Measurements from ENCODE around the gene PPP2R2B.

PPP2R2B gene

GRCh38 chr5:146904890-146905289, 26.3 kb upstream of the PPP2R2B start:
- H3K36me3 ChIP-seq (ENCODE audit: insufficient read depth, low read length), result no peaks in the 10 kb centered on the region
- H2AFZ ChIP-seq (ENCODE audit: low read length, unreplicated experiment), result no peak overlapping the region
- no peak overlapping the region for H3K4me3 ChIP-seq (ENCODE audit: low read depth, low read length)
- no peaks in the 10 kb centered on the region for H3K79me2 ChIP-seq (ENCODE audit: control insufficient read depth, insufficient read depth, low read length, unreplicated experiment)
- no peak overlapping the region for H3K27ac ChIP-seq (ENCODE audit: low read depth, low read length)
- H3K4me1 ChIP-seq (ENCODE audit: control insufficient read depth, insufficient read depth, low read length, unreplicated experiment), result no peaks in the 10 kb centered on the region
- H3K27me3 ChIP-seq (ENCODE audit: insufficient read depth, low read length), result no peaks in the 10 kb centered on the region

GRCh38 chr5:146903789-146904188, 25.2 kb upstream of the PPP2R2B start:
- H2AFZ ChIP-seq (ENCODE audit: low read length, unreplicated experiment), result no peak overlapping the region
- H3K36me3 ChIP-seq (ENCODE audit: insufficient read depth, low read length), result no peaks in the 10 kb centered on the region
- H3K27ac ChIP-seq (ENCODE audit: low read depth, low read length), result no peak overlapping the region
- no peaks in the 10 kb centered on the region for H3K27me3 ChIP-seq (ENCODE audit: insufficient read depth, low read length)
- H3K4me3 ChIP-seq (ENCODE audit: low read depth, low read length), result no peak overlapping the region
- H3K4me1 ChIP-seq (ENCODE audit: control insufficient read depth, insufficient read depth, low read length, unreplicated experiment), result no peaks in the 10 kb centered on the region
- H3K79me2 ChIP-seq (ENCODE audit: control insufficient read depth, insufficient read depth, low read length, unreplicated experiment), result no peaks in the 10 kb centered on the region

DNA sequence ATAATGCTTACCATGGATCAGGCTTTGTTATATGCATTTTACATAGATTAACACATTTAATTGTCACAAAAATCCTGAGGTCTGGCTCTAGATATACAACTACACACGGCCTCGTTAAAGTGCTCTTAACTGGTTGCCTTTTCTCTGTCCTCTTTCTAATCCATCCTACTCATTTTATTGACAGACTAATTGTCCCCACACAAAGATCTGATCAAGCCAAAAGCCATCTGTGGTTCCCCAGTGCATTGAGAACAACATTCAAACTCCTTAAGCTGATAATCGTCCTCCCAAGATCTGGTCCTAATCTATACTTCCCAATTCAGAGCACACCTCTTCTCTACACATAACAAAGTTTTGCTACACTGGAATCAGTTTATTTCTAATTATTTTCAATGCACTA, 23.9 kb upstream of the PPP2R2B start:
- Histone ChIP-seq H3K4me1 (ENCODE audit: control insufficient read depth, insufficient read depth, low read length, unreplicated experiment) (no peaks in the 10 kb centered on the region), H3K36me3 (ENCODE audit: insufficient read depth, low read length) (no peaks in the 10 kb centered on the region), H3K79me2 (ENCODE audit: control insufficient read depth, insufficient read depth, low read length, unreplicated experiment) (no peaks in the 10 kb centered on the region), H2AFZ (ENCODE audit: low read length, unreplicated experiment) (no peak overlapping the region), H3K27me3 (ENCODE audit: insufficient read depth, low read length) (no peaks in the 10 kb centered on the region), H3K27ac (ENCODE audit: low read depth, low read length) (no peak overlapping the region), H3K4me3 (ENCODE audit: low read depth, low read length) (no peak overlapping the region)

DNA sequence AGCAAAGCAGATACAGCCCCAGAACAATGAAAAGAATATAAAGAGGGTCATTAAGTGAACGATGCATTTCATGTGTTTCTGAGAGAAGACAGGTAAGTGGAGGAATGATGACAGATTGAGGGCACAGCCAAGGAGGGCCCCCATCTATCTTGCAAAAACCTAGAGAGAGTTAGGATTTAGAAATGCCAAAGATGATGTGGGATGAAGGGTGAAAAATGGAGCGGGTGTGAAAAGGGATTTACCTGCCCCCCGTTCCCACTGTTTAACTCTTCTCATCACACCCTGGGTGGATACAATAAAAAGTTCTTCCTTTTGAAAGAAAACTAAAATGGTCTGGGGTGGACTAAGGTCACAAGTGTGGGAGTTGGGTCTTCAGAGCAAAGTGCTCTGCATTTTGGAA, 18.5 kb upstream of the PPP2R2B start:
- H3K4me1 ChIP-seq (ENCODE audit: control insufficient read depth, insufficient read depth, low read length, unreplicated experiment), result no peaks in the 10 kb centered on the region
- no peaks in the 10 kb centered on the region for H3K79me2 ChIP-seq (ENCODE audit: control insufficient read depth, insufficient read depth, low read length, unreplicated experiment)

DNA sequence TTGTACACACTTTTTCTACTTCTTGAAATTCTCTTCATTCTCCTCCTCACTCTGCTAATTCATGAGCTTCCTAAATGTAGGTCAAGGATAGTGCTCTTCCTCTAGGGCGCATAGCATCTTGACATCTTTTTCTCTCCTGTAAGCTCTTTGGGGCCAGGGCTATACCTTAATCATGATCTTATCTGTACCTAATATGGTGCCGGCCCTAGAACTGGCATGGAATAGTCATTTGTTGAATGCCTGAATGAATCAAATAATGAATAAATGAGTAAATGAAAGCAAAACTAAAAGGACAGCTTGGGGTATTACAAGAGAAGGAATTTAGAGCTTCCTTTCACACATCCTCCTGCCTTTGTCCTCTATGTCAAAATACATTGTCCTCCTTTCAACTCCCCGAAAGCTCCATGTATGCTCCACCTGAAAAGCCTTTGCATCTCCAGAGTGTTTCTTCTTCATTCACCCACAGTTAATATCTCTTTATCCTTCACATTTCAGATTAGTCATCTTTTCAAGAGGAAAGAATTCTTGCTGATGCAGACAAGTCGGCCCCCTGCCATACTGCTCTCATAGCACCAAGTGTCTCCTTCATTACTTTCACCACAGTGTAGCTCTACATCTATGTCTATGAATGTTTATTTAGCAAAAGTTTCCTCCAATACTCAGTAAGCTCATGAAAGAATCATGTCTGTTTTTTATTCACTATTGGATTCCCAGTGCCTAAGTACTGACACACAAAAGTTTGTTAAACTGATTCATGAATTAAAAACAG, 16.4 kb upstream of the PPP2R2B start:
- Histone ChIP-seq H3K36me3 (ENCODE audit: insufficient read depth, low read length) (no peaks in the 10 kb centered on the region), H3K4me3 (ENCODE audit: low read depth, low read length) (no peak overlapping the region), H3K27me3 (ENCODE audit: insufficient read depth, low read length) (peaks cover 10% of the 10 kb centered on the region; the same call in 1 of the 2 replicates), H2AFZ (ENCODE audit: low read length, unreplicated experiment) (no peak overlapping the region), H3K4me1 (ENCODE audit: control insufficient read depth, insufficient read depth, low read length, unreplicated experiment) (no peaks in the 10 kb centered on the region), H3K27ac (ENCODE audit: low read depth, low read length) (no peak overlapping the region), H3K79me2 (ENCODE audit: control insufficient read depth, insufficient read depth, low read length, unreplicated experiment) (no peaks in the 10 kb centered on the region)

More for the DNA sequence above, 18.5 kb upstream of the PPP2R2B start:
- Histone ChIP-seq H3K36me3 (ENCODE audit: insufficient read depth, low read length) (no peaks in the 10 kb centered on the region), H3K27ac (ENCODE audit: low read depth, low read length) (no peak overlapping the region), H2AFZ (ENCODE audit: low read length, unreplicated experiment) (no peak overlapping the region), H3K27me3 (ENCODE audit: insufficient read depth, low read length) (peaks cover 10% of the 10 kb centered on the region; the same call in 1 of the 2 replicates), H3K4me3 (ENCODE audit: low read depth, low read length) (no peak overlapping the region)

DNA sequence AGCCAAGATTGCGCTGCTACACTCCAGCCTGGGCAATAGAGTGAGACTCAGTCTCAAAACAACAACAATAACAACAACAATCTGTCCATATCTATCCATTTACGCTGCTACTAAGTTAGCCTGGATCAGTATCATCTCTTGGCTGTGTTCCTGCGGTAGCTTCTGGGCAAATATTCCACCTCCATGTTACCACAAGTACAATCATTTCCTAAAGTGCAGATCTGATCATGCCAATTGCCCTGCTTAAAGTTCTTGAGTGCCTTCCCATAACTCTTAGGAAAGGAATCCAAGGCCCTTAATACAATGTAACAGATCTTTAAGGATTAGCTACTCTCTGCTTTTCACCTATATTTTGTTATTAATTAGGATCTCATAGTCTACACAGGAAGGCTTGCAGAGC, 15.4 kb upstream of the PPP2R2B start:
- Histone ChIP-seq H2AFZ (ENCODE audit: low read length, unreplicated experiment) (no peak overlapping the region), H3K4me1 (ENCODE audit: control insufficient read depth, insufficient read depth, low read length, unreplicated experiment) (no peaks in the 10 kb centered on the region), H3K27ac (ENCODE audit: low read depth, low read length) (no peak overlapping the region)

DNA sequence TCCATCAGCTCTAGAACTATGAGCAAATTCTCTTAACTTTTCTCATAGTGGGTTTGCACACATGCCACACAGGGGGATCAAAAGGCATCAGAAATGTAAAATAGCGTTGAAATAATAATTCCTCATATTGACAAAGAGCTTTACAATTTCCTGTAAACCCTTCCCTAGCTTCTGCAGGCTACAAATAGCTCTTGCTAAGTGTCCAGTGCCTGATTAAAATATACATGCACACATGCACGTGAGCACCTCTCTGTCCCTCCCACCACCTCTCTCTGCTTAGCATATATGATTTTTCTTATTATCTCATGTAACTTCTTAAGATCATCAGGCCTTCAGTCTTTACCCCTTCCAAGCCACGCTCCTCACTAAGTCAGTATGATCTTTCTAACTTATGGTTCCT, 13.7 kb upstream of the PPP2R2B start:
- no peaks in the 10 kb centered on the region for H3K79me2 ChIP-seq (ENCODE audit: control insufficient read depth, insufficient read depth, low read length, unreplicated experiment)
- H3K4me3 ChIP-seq (ENCODE audit: low read depth, low read length), result no peak overlapping the region
- no peak overlapping the region for H3K27ac ChIP-seq (ENCODE audit: low read depth, low read length)
- H2AFZ ChIP-seq (ENCODE audit: low read length, unreplicated experiment), result no peak overlapping the region
- no peaks in the 10 kb centered on the region for H3K36me3 ChIP-seq (ENCODE audit: insufficient read depth, low read length)
- H3K4me1 ChIP-seq (ENCODE audit: control insufficient read depth, insufficient read depth, low read length, unreplicated experiment), result no peaks in the 10 kb centered on the region
- peaks cover 15% of the 10 kb centered on the region; the same call in 1 of the 2 replicates for H3K27me3 ChIP-seq (ENCODE audit: insufficient read depth, low read length)

More for the DNA sequence above, 15.4 kb upstream of the PPP2R2B start:
- no peaks in the 10 kb centered on the region for H3K36me3 ChIP-seq (ENCODE audit: insufficient read depth, low read length)
- peaks cover 10% of the 10 kb centered on the region; the same call in 1 of the 2 replicates for H3K27me3 ChIP-seq (ENCODE audit: insufficient read depth, low read length)
- H3K4me3 ChIP-seq (ENCODE audit: low read depth, low read length), result no peak overlapping the region
- no peaks in the 10 kb centered on the region for H3K79me2 ChIP-seq (ENCODE audit: control insufficient read depth, insufficient read depth, low read length, unreplicated experiment)

- Histone ChIP-seq H3K79me2 (ENCODE audit: control insufficient read depth, insufficient read depth, low read length, unreplicated experiment) (no peaks in the 10 kb centered on the region), H3K4me1 (ENCODE audit: control insufficient read depth, insufficient read depth, low read length, unreplicated experiment) (no peaks in the 10 kb centered on the region), H3K27me3 (ENCODE audit: insufficient read depth, low read length) (peaks cover 12% of the 10 kb centered on the region; the same call in 1 of the 2 replicates), H3K4me3 (ENCODE audit: low read depth, low read length) (no peak overlapping the region), H3K27ac (ENCODE audit: low read depth, low read length) (no peak overlapping the region), H3K36me3 (ENCODE audit: insufficient read depth, low read length) (no peaks in the 10 kb centered on the region), H2AFZ (ENCODE audit: low read length, unreplicated experiment) (no peak overlapping the region)
Measured at GRCh38 chr5:146891511-146891910, 13.0 kb upstream of the PPP2R2B start.

DNA sequence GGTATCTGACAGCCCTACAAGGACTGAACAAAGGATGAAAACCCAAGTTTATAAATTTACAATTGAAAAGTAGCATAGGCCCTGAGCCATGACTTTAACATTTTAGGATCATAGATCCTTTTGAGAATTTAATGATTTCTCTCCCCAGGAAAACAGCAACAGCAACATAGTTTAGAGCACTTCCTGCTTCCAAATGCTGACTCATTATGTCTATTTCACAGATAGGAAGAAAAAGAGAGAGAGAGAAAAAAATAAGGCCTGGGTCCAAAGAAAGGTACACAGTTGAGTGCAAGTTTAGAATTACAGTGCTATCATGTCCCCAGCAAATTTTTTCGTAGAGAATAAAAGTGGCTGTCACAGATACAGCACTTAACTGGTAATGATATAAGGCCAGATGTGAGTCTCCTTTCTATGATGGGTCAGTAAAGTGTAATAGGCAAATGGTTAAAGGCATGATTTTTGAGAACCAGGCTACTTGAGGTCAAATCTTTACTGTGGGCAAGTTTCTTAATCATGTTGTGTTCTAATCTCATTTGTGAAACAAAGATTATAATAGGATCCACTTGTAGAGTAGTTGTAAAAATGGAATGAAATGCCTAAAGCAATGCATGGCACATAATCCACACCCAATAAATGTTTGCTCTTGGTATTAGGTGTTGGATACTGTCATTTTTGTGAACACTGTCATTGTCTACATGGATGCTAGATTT, 12.3 kb upstream of the PPP2R2B start:
- Histone ChIP-seq H3K27me3 (ENCODE audit: insufficient read depth, low read length) (peaks cover 6% of the 10 kb centered on the region; the same call in 1 of the 2 replicates), H3K79me2 (ENCODE audit: control insufficient read depth, insufficient read depth, low read length, unreplicated experiment) (no peaks in the 10 kb centered on the region), H3K4me1 (ENCODE audit: control insufficient read depth, insufficient read depth, low read length, unreplicated experiment) (no peaks in the 10 kb centered on the region), H3K4me3 (ENCODE audit: low read depth, low read length) (no peak overlapping the region), H3K36me3 (ENCODE audit: insufficient read depth, low read length) (no peaks in the 10 kb centered on the region), H3K27ac (ENCODE audit: low read depth, low read length) (no peak overlapping the region), H2AFZ (ENCODE audit: low read length, unreplicated experiment) (no peak overlapping the region)

DNA sequence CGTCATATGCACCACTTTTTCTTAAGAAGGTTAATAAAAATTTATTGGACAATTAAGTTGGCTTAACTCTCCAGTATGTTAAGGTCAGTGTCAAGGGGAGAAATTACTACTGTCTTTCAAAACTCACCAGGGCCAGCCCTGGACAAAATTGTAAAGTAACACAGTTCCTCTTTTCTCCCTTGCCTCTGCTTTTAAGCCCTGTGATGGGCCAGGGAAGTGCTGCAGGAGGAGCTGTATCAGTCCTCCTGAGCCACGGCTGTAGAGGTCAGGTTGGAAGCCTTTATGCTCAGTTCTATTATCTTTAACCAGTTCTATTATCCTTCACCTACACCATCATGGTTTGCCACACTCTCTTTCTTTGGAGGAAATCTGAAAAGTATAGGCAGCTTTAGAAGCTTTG, 11.5 kb upstream of the PPP2R2B start:
- 0 out of 2 replicates have a peak, but pooled peaks cover 5% of the 10 kb centered on the region for H3K27me3 ChIP-seq (ENCODE audit: insufficient read depth, low read length)
- H2AFZ ChIP-seq (ENCODE audit: low read length, unreplicated experiment), result no peak overlapping the region
- no peaks in the 10 kb centered on the region for H3K79me2 ChIP-seq (ENCODE audit: control insufficient read depth, insufficient read depth, low read length, unreplicated experiment)
- no peaks in the 10 kb centered on the region for H3K4me1 ChIP-seq (ENCODE audit: control insufficient read depth, insufficient read depth, low read length, unreplicated experiment)
- no peak overlapping the region for H3K27ac ChIP-seq (ENCODE audit: low read depth, low read length)
- H3K36me3 ChIP-seq (ENCODE audit: insufficient read depth, low read length), result no peaks in the 10 kb centered on the region
- H3K4me3 ChIP-seq (ENCODE audit: low read depth, low read length), result no peak overlapping the region

DNA sequence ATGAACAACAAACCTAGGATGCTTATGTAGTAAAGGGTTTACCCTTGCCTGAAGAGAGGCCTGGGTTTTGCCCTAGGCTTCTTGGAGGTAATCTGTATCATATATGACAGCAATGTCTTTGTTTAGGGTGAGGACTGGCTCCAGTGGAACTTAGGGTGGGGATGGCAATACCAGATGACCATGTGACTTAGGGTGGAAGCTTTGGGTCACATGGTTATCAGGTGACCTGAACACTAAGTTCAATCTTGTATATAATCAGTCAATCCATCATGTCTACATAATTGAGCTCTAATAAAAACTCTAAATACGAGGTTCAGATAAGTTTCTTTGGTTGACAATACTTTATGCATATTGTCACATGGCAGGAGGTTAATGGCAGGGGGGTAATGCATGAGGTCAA, 10.6 kb upstream of the PPP2R2B start:
- H3K79me2 ChIP-seq (ENCODE audit: control insufficient read depth, insufficient read depth, low read length, unreplicated experiment), result no peaks in the 10 kb centered on the region
- H3K4me3 ChIP-seq (ENCODE audit: low read depth, low read length), result no peak overlapping the region
- H3K4me1 ChIP-seq (ENCODE audit: control insufficient read depth, insufficient read depth, low read length, unreplicated experiment), result no peaks in the 10 kb centered on the region
- H2AFZ ChIP-seq (ENCODE audit: low read length, unreplicated experiment), result no peak overlapping the region
- H3K27ac ChIP-seq (ENCODE audit: low read depth, low read length), result no peak overlapping the region
- H3K27me3 ChIP-seq (ENCODE audit: insufficient read depth, low read length), result 0 out of 2 replicates have a peak, but pooled peaks cover 7% of the 10 kb centered on the region
- no peaks in the 10 kb centered on the region for H3K36me3 ChIP-seq (ENCODE audit: insufficient read depth, low read length)

Data from ACC112 (cell line).